GM12865 (cell line): Measurements from ENCODE around the gene PPP2R3B.
"Not testable (repeated sequence)": the region's sequence is repeated elsewhere in the genome, so short reads cannot be mapped to it uniquely, and the experiment has no call there.

Source experiments
- DNase-seq: peaks from one replicate; pipeline ENCODE4 v3.0.0; 2010; ENCODE audit warnings: low read depth
- H3K4me3 ChIP-seq: 2 replicates; pipeline ENCODE4 v1.5.1; 2011; ENCODE audit warnings: mild to moderate bottlenecking, low read depth, low read length, control low read depth
- CTCF ChIP-seq: IDR thresholded peaks from 2 replicates; pipeline ENCODE4 v1.5.1; 2011; ENCODE audit warnings: low read length, control low read depth, low read depth, inconsistent platforms; ENCODE audit not compliant: insufficient read depth; ENCODE audit errors: missing control alignments

The PPP2R3B gene

GRCh38 chrX:418927-419729, 32.4 kb upstream of the PPP2R3B start:
- TF ChIP-seq CTCF, result no peak
- no peak overlapping the region for H3K4me3 ChIP-seq
- no peak for DNase-seq

- DNase-seq, H3K4me3 ChIP-seq: not testable (repeated sequence)
These were observed 28.8 kb upstream of the PPP2R3B start for GRCh38 chrX:415498-415897.

GRCh38 chrX:413322-414201, 26.9 kb upstream of the PPP2R3B start:
- no peak for TF ChIP-seq CTCF
- no peak overlapping the region for H3K4me3 ChIP-seq
- no peak for DNase-seq

GRCh38 chrX:410296-410695, 23.6 kb upstream of the PPP2R3B start:
- TF ChIP-seq CTCF, result no peak

GRCh38 chrX:405149-405548, 18.4 kb upstream of the PPP2R3B start:
- no peak for TF ChIP-seq CTCF
- H3K4me3 ChIP-seq, result no peak overlapping the region

More at GRCh38 chrX:410296-410695, 23.6 kb upstream of the PPP2R3B start:
- H3K4me3 ChIP-seq, result no peak overlapping the region
- no peak for DNase-seq

GRCh38 chrX:404656-405055, 17.9 kb upstream of the PPP2R3B start:
- TF ChIP-seq CTCF, result no peak
- DNase-seq, result no peak
- H3K4me3 ChIP-seq, result no peak overlapping the region

More at GRCh38 chrX:405149-405548, 18.4 kb upstream of the PPP2R3B start:
- no peak for DNase-seq

GRCh38 chrX:402857-403256, 16.1 kb upstream of the PPP2R3B start:
- DNase-seq, result no peak
- H3K4me3 ChIP-seq, result no peak overlapping the region
- no peak for TF ChIP-seq CTCF
